GM12878 (cell line): ENCODE results near the gene LRRC8A. TPM values are rescaled to one million over a fixed set of nuclear protein-coding genes. Genes with fewer than 3 reads are reported as not detected.

Experiments used
- ATAC-seq: fragments of 200-7000 bp; cut with Tn5 transposase; 3 replicates; pipeline ENCODE4 v1.9.1; 2020; ENCODE audit warnings: mild to moderate bottlenecking, moderate library complexity
- BruUV-seq: library from RNA; stranded (reverse); fragments of 400-500 nt; replicated peaks from 2 replicates; lab custom pipeline; 2021; lab: Mats Ljungman, UMichigan
- CTCF ChIA-PET: fragments of 300-600 bp; sonication (Branson Sonifier 250); formaldehyde crosslinking; extraction: SDS; loops from one replicate; lab custom pipeline; 2021; ENCODE audit warnings: inconsistent platforms; lab: Yijun Ruan, JAX
- POLR2A ChIA-PET: fragments of 350-600 bp; formaldehyde crosslinking; extraction: SDS; loops from one replicate; lab custom pipeline; 2021; ENCODE audit warnings: inconsistent platforms; lab: Charles Lee
- RAD21 ChIA-PET: fragments of 300-600 bp; sonication (Branson Sonifier 250); formaldehyde crosslinking; loops from one replicate; lab custom pipeline; 2023; ENCODE audit warnings: antibody characterized with exemption; ENCODE audit not compliant: unreplicated experiment; lab: Charles Lee
- SMC1A ChIA-PET: fragments of 300-600 bp; sonication (Branson Sonifier 250); formaldehyde crosslinking; loops from one replicate; lab custom pipeline; 2023; ENCODE audit not compliant: unreplicated experiment, uncharacterized antibody; lab: Charles Lee
- DNase-seq: peaks from one replicate; pipeline ENCODE4 v3.0.0-alpha.2; 2011; ENCODE audit warnings: low read depth, low spot score
- FAIRE-seq: peaks from 3 replicates; lab custom pipeline; 2011; peaks lifted over from hg19 to GRCh38; lab: Jason Lieb, UNC
- H2AFZ ChIP-seq: 2 replicates; pipeline ENCODE4 v1.6.0; 2011; ENCODE audit warnings: low read depth, low read length, control low read depth; ENCODE audit not compliant: control insufficient read depth
- H3K27ac ChIP-seq: 2 replicates; pipeline ENCODE4 v1.5.1; 2011; ENCODE audit warnings: control low read depth; ENCODE audit not compliant: control insufficient read depth, insufficient read depth
- H3K27me3 ChIP-seq, 2 experiments: replicated peaks in 1 of 2; 2 replicates each; pipeline versions ENCODE4 v1.6.0 to v1.6.1; 2011; ENCODE audit warnings: low read length in 1 of 2; ENCODE audit not compliant: control insufficient read depth in 2 of 2, insufficient read depth in 2 of 2
- H3K36me3 ChIP-seq, 2 experiments: 2 replicates each; pipeline ENCODE4 v1.5.1; 2011; ENCODE audit warnings: low read length in 1 of 2; ENCODE audit not compliant: control insufficient read depth in 2 of 2, insufficient read depth in 2 of 2
- H3K4me1 ChIP-seq: 2 replicates; pipeline ENCODE4 v1.6.1; 2011; ENCODE audit warnings: mild to moderate bottlenecking, low read length, moderate library complexity, mixed read lengths; ENCODE audit not compliant: control insufficient read depth, insufficient read depth
- H3K4me2 ChIP-seq: 2 replicates; pipeline ENCODE4 v1.6.0; 2011; ENCODE audit warnings: control low read depth; ENCODE audit not compliant: control insufficient read depth, insufficient read depth
- H3K4me3 ChIP-seq: fragments of 200-600 bp; sonication (generic); 2 replicates; pipeline ENCODE4 v1.5.1; 2016
- H3K79me2 ChIP-seq: 2 replicates; pipeline ENCODE4 v1.6.0; 2011; ENCODE audit warnings: low read length; ENCODE audit not compliant: control insufficient read depth, insufficient read depth
- H3K9ac ChIP-seq: 2 replicates; pipeline ENCODE4 v1.8.0; 2011; ENCODE audit warnings: low read length, control low read depth, mixed read lengths; ENCODE audit not compliant: control insufficient read depth, insufficient read depth
- H3K9me3 ChIP-seq: replicated peaks from 3 replicates; pipeline ENCODE4 v1.5.1; 2011; ENCODE audit warnings: mild to moderate bottlenecking, low read length; ENCODE audit not compliant: control insufficient read depth, insufficient read depth
- H4K20me1 ChIP-seq: 2 replicates; pipeline ENCODE4 v1.6.0; 2011; ENCODE audit not compliant: control insufficient read depth, insufficient read depth
- NFXL1 ChIP-seq: fragments of 450-650 bp; IDR thresholded peaks from 2 replicates; pipeline ENCODE4 v1.6.1; 2017; ENCODE audit warnings: antibody characterized with exemption, mild to moderate bottlenecking, borderline replicate concordance
- RUNX3 ChIP-seq: IDR thresholded peaks from 2 replicates; pipeline ENCODE4 v1.6.1; 2012; ENCODE audit warnings: low read length, inconsistent platforms
- SMARCA5 ChIP-seq: fragments of 450-650 bp; IDR thresholded peaks from 2 replicates; pipeline ENCODE4 v1.6.1; 2017; ENCODE audit warnings: mild to moderate bottlenecking
- TARDBP ChIP-seq: IDR thresholded peaks from 2 replicates; pipeline ENCODE4 v1.6.1; 2016; ENCODE audit warnings: borderline replicate concordance
- ZNF384 ChIP-seq: IDR thresholded peaks from 2 replicates; pipeline ENCODE4 v1.6.1; 2012; ENCODE audit warnings: low read depth, mild to moderate bottlenecking, low read length, improper control_type of control experiment, borderline replicate concordance
- WGBS: methylation state at CpG from one replicate; pipeline ENCODE4 v1.1.6; 2016; ENCODE audit warnings: low lambda C conversion rate; ENCODE audit not compliant: insufficient replicate concordance, insufficient coverage; ENCODE audit errors: missing lambda C conversion rate; 5-methylcytosine and 5-hydroxymethylcytosine counted together
- in situ Hi-C: fragments of 300-500 bp; cut with MboI; formaldehyde crosslinking; loops from 9 replicates; pipeline ENCODE4 v1.14.3; 2018; ENCODE audit warnings: mixed read lengths
- intact Hi-C: fragments of 100-400 bp; cut with micrococcal nuclease; formaldehyde crosslinking; loops from one replicate; pipeline ENCODE4 v1.14.2; 2022; ENCODE audit not compliant: unreplicated experiment
- polyA plus RNA-seq, 11 experiments: library from polyadenylated mRNA; depleted of rRNA in 4 of 11; unstranded in 6 of 11; stranded (reverse) in 5 of 11; fragments of >200 nt; fragmentation: Nextera tagmentation in 4 of 11; fragmentation: Illumina TruSeq in 1 of 11; extraction: Ambion mirVana in 4 of 11; extraction: Trizol in 1 of 11; gene quantifications; 1 replicate in 1 of 11; 2 replicates in 10 of 11; pipeline versions ENCODE4 v1.2.1 to v1.2.3, GENCODE V29; 2011 to 2016; ENCODE audit warnings: inconsistent platforms in 2 of 11, missing spikeins in 2 of 11, low read depth in 1 of 11
- total RNA-seq, 4 experiments: library from RNA; depleted of rRNA in 3 of 4; stranded (reverse); fragments of >200 nt in 3 of 4; fragmentation: Illumina TruSeq in 1 of 4; extraction: Trizol in 1 of 4; gene quantifications; 2 replicates each; pipeline versions ENCODE4 v1.2.1 to v1.2.3, GENCODE V29; 2013 to 2021
- TF ChIP-seq, protein P1 (sequence below): fragments of 450-650 bp; formaldehyde crosslinking; IDR thresholded peaks from 2 replicates; pipeline ENCODE4 v1.4.0; 2022; ENCODE audit warnings: mild to moderate bottlenecking, moderate library complexity

LRRC8A gene
- total and polyA plus RNA-seq, 10 of the 15 experiments (the other 5 are each of a cell fraction or from before 2014, with no cell fraction given), result 1.6 to 15.9 (median 9.7) TPM

DNA sequence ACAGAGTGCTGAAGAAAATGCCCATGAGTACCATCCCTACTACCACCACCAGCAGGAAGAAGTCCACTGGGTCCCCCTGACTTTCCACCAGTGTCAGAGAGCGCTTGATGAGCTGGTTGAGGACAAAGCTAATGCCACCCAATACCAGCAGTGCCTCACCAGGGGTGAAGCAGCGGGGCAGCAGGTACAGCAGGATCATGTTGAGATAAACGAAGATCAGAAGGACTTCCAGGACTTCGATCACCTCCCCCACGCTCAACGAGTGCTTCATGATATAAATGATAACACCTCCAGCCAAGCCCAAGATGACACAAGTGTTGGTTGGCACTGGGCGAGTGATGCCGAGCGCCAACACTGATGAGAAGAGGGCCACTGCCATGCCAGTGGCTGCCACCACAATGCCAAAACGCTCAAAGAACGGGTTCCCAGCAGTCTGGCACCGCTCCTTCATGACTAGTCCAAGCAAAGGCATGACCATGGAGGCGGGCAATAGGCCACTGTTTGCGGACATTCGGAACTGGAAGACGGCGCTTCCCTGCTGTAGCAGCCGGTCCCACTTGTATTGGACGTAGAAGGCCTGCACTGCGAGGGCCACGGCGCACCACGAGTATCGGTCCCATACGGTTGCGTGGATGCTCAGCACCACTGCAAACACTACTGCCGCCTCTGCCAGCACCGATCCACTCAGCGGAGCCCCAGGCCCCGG, 64.8 kb downstream of the LRRC8A start (continued):
- TF ChIP-seq, protein P1, sequence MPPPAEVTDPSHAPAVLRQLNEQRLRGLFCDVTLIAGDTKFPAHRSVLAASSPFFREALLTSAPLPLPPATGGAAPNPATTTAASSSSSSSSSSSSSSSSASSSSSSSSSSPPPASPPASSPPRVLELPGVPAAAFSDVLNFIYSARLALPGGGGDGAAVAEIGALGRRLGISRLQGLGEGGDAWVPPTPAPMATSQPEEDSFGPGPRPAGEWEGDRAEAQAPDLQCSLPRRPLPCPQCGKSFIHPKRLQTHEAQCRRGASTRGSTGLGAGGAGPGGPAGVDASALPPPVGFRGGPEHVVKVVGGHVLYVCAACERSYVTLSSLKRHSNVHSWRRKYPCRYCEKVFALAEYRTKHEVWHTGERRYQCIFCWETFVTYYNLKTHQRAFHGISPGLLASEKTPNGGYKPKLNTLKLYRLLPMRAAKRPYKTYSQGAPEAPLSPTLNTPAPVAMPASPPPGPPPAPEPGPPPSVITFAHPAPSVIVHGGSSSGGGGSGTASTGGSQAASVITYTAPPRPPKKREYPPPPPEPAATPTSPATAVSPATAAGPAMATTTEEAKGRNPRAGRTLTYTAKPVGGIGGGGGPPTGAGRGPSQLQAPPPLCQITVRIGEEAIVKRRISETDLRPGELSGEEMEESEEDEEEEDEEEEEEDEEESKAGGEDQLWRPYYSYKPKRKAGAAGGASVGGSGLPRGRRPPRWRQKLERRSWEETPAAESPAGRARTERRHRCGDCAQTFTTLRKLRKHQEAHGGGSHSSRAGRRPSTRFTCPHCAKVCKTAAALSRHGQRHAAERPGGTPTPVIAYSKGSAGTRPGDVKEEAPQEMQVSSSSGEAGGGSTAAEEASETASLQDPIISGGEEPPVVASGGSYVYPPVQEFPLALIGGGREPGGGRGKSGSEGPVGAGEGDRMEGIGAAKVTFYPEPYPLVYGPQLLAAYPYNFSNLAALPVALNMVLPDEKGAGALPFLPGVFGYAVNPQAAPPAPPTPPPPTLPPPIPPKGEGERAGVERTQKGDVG (CRISPR knock-in tag), result no peak
- TF ChIP-seq NFXL1, result no peak
- no peak for TF ChIP-seq RUNX3
- TF ChIP-seq SMARCA5, result no peak

GRCh38 chr9:128947277-128947526, 65.3 kb downstream of the LRRC8A start:
- Histone ChIP-seq H3K4me3 (peak overlapping the region; percentile 99), H3K36me3 (no peaks in the 10 kb centered on the region), H3K27ac (peak overlapping the region; percentile 84), H3K79me2 (peaks cover 21% of the 10 kb centered on the region), H4K20me1 (no peaks in the 10 kb centered on the region), H3K9ac (peak overlapping the region; percentile 82), H2AFZ (peak overlapping the region; percentile 88), H3K4me2 (peak overlapping the region; percentile 89), H3K4me1 (peaks cover 11% of the 10 kb centered on the region), H3K9me3 (no peaks in the 10 kb centered on the region), H3K27me3 (no peaks in the 10 kb centered on the region)
- RAD21 ChIA-PET, result interaction anchor here (1.0 kb wide), 1 partner anchor 193 kb away, joined by 3 read pairs; no protein-coding TSS in a partner anchor
- in situ Hi-C loops (no loop called here), intact Hi-C loops (loop anchor here (5.0 kb wide), 1 partner anchor 225 kb away; the partner anchor contains the start of gene ZDHHC12)
- SMC1A ChIA-PET, result no interaction called here
- no TSS peak for BruUV-seq
- POLR2A ChIA-PET, result interaction anchor here (1.2 kb wide), 1 partner anchor 134 kb away, joined by 3 read pairs; the partner anchor contains the start of gene DOLPP1
- FAIRE-seq (peak; percentile 18), DNase-seq (no peak), ATAC-seq (peak; percentile 43; the same call in 2 of the 3 replicates)
- under 1% methylated on average over 16 of the region's 20 CpGs for WGBS
- CTCF ChIA-PET, result no interaction called here
- 0 out of 2 replicates have a peak, but pooled peaks have one; percentile 6 for TF ChIP-seq ZNF384
- TF ChIP-seq TARDBP, result no peak
